Left lung (tissue), 10 donors: ENCODE data around the gene SINHCAF. TPM values are rescaled to one million over a fixed set of nuclear protein-coding genes. Genes with fewer than 3 reads are reported as not detected.

Source experiments
- ATAC-seq: fragments of 200-7000 bp; cut with Tn5 transposase; one replicate; pipeline ENCODE4 v1.9.1; 2020; ENCODE audit warnings: moderate library complexity
- DNase-seq, 4 donors: peaks; one replicate each; pipeline ENCODE4 v3.0.0-alpha.2; 2013 to 2020
- H3K27ac ChIP-seq, 2 donors: fragments of 200-600 bp; sonication (generic) in 1 of 2; one replicate each; pipeline versions ENCODE4 v1.5.0 to v1.8.0; 2020 to 2021
- H3K27me3 ChIP-seq, 2 donors: fragments of 200-600 bp; sonication (generic) in 1 of 2; one replicate each; pipeline versions ENCODE4 v1.5.0 to v1.8.0; 2020 to 2021
- H3K36me3 ChIP-seq, 2 donors: fragments of 200-600 bp; sonication (generic) in 1 of 2; one replicate each; pipeline versions ENCODE4 v1.5.0 to v1.8.0; 2020 to 2021
- H3K4me1 ChIP-seq, 2 donors: fragments of 200-600 bp; one replicate each; pipeline ENCODE4 v1.8.0; 2021
- H3K4me3 ChIP-seq, 2 donors: fragments of 200-600 bp; sonication (generic) in 1 of 2; one replicate each; pipeline versions ENCODE4 v1.5.0 to v1.8.0; 2020 to 2021; ENCODE audit warnings: mild to moderate bottlenecking in 1 of 2
- H3K9me3 ChIP-seq, 2 donors: fragments of 200-600 bp; sonication (generic) in 1 of 2; one replicate each; pipeline versions ENCODE4 v1.5.0 to v1.8.0; 2020 to 2021
- CTCF ChIP-seq, 2 donors: fragments of 200-600 bp; sonication (generic) in 1 of 2; IDR thresholded peaks; one replicate each; pipeline versions ENCODE4 v1.5.0 to v1.8.0; 2021; ENCODE audit warnings: antibody characterized with exemption in 2 of 2
- intact Hi-C, 2 donors: fragments of 100-400 bp; cut with DNase I; formaldehyde crosslinking; loops; one replicate each; pipeline versions ENCODE4 v1.11.2 to v1.14.2; 2022
- polyA plus RNA-seq, 6 donors: library from polyadenylated mRNA; unstranded; fragments of 120-200 nt; gene quantifications; one replicate each; pipeline ENCODE4 v1.2.1, GENCODE V29; 2013; ENCODE audit not compliant: insufficient read length in 6 of 6
- total RNA-seq, 2 donors: library from RNA; stranded (reverse); fragmentation: NEBNext Ultra II Directional; extraction: Animal tissue kit (Norgen Biotek cat#: 25700); gene quantifications; one replicate each; pipeline ENCODE4 v1.2.1, GENCODE V29; 2021
- donor health status: DM: no; HTN: yes; CAD: no.
- donor health status: DM: no; HTN: no; CAD: no.

The SINHCAF gene
- total and polyA plus RNA-seq, 8 donors = 37.9 to 138 (median 119) TPM

GRCh38 chr12:31318657-31319269 is 7.2 kb downstream of the SINHCAF start:
- ATAC-seq = no peak
- H3K4me3 ChIP-seq = no peak overlapping the region
- H3K4me1 ChIP-seq = peaks cover 0 to 73% of the 10 kb centered on the region in 2 donors
- no peak for DNase-seq
- H3K27ac ChIP-seq = peak overlapping the region in 1 of 2 donors; percentile 74
- TF ChIP-seq CTCF (IDR thresholded peaks at IDR 0.05) = no peak
- intact Hi-C loops = no loop called here
- no peaks in the 10 kb centered on the region for H3K36me3 ChIP-seq
- no peaks in the 10 kb centered on the region for H3K27me3 ChIP-seq
- H3K9me3 ChIP-seq = no peaks in the 10 kb centered on the region

- DNase-seq (peak in 2 of 4 donors; percentile 11 to 36), ATAC-seq (peak; percentile 53)
- Histone ChIP-seq H3K4me3 (peak overlapping the region; percentile 12 to 30), H3K4me1 (peaks cover 0 to 66% of the 10 kb centered on the region in 2 donors), H3K9me3 (no peaks in the 10 kb centered on the region), H3K36me3 (no peaks in the 10 kb centered on the region), H3K27me3 (no peaks in the 10 kb centered on the region), H3K27ac (peak overlapping the region; percentile 63 to 74)
- no peak for TF ChIP-seq CTCF (IDR thresholded peaks at IDR 0.05)
- intact Hi-C loops = no loop called here
Measured at GRCh38 chr12:31317471-31318395, 8.2 kb downstream of the SINHCAF start.

- Histone ChIP-seq H3K4me3 (peak overlapping the region; percentile 12 to 30), H3K9me3 (no peaks in the 10 kb centered on the region), H3K27me3 (no peaks in the 10 kb centered on the region), H3K4me1 (peaks cover 0 to 58% of the 10 kb centered on the region in 2 donors), H3K27ac (peak overlapping the region; percentile 63 to 74), H3K36me3 (no peaks in the 10 kb centered on the region)
- DNase-seq (no peak), ATAC-seq (no peak)
- TF ChIP-seq CTCF (IDR thresholded peaks at IDR 0.05) = no peak
- intact Hi-C loops = no loop called here
Measured at GRCh38 chr12:31316891-31317290, 9.1 kb downstream of the SINHCAF start.

GRCh38 chr12:31315784-31316465 is 10.0 kb downstream of the SINHCAF start:
- intact Hi-C loops = no loop called here
- Histone ChIP-seq H3K4me1 (peaks cover 0 to 49% of the 10 kb centered on the region in 2 donors), H3K4me3 (no peak overlapping the region), H3K27ac (no peak overlapping the region), H3K27me3 (no peaks in the 10 kb centered on the region), H3K9me3 (no peaks in the 10 kb centered on the region), H3K36me3 (no peaks in the 10 kb centered on the region)
- TF ChIP-seq CTCF (IDR thresholded peaks at IDR 0.05) = no peak
- DNase-seq (no peak), ATAC-seq (no peak)
